OCI-LY1 (cell line): ENCODE data around the gene PIM3.

ENCODE experiments used
- H2AFZ ChIP-seq: fragments of 200-600 bp; sonication (generic), shearing (Covaris generic); 2 replicates; pipeline ENCODE4 v1.6.0; 2014; ENCODE audit warnings: antibody characterized with exemption, mild to moderate bottlenecking, low read length
- H3F3A ChIP-seq: fragments of 200-600 bp; sonication (generic), shearing (Covaris generic); 2 replicates; pipeline ENCODE4 v1.6.0; 2014; ENCODE audit warnings: mild to moderate bottlenecking, antibody characterized with exemption, low read length, moderate library complexity; ENCODE audit not compliant: insufficient read depth
- H3K27ac ChIP-seq: fragments of 200-600 bp; sonication (generic); 2 replicates; pipeline ENCODE4 v1.5.1; 2014; ENCODE audit warnings: low read length, mixed run types, mild to moderate bottlenecking, low read depth; ENCODE audit not compliant: poor library complexity, severe bottlenecking
- H3K27me3 ChIP-seq: fragments of 200-600 bp; sonication (generic); 2 replicates; pipeline ENCODE4 v1.6.0; 2014; ENCODE audit warnings: antibody characterized with exemption, mild to moderate bottlenecking, low read length, moderate library complexity; ENCODE audit not compliant: insufficient read depth
- H3K36me3 ChIP-seq: fragments of 200-600 bp; sonication (generic); 2 replicates; pipeline ENCODE4 v1.6.1; 2014; ENCODE audit warnings: mild to moderate bottlenecking, antibody characterized with exemption, low read length, moderate library complexity, mixed read lengths; ENCODE audit not compliant: insufficient read depth
- H3K4me1 ChIP-seq: fragments of 200-600 bp; sonication (generic); 2 replicates; pipeline ENCODE4 v1.5.1; 2014; ENCODE audit warnings: mild to moderate bottlenecking, low read length, moderate library complexity; ENCODE audit not compliant: insufficient read depth, severe bottlenecking
- H3K4me2 ChIP-seq: fragments of 200-600 bp; sonication (generic), shearing (Covaris generic); 2 replicates; pipeline ENCODE4 v1.6.1; 2014; ENCODE audit warnings: low read length
- H3K4me3 ChIP-seq: fragments of 200-600 bp; sonication (generic); 2 replicates; pipeline ENCODE4 v1.5.1; 2014; ENCODE audit warnings: low read length, low read depth, mild to moderate bottlenecking, mixed read lengths; ENCODE audit not compliant: poor library complexity, severe bottlenecking
- H3K79me2 ChIP-seq: fragments of 200-600 bp; shearing (Covaris generic); 2 replicates; pipeline ENCODE4 v1.6.1; 2016; ENCODE audit warnings: mixed run types, low read length, mixed read lengths; ENCODE audit not compliant: insufficient read depth
- H3K9ac ChIP-seq: fragments of 200-600 bp; sonication (generic), shearing (Covaris generic); 2 replicates; pipeline ENCODE4 v1.6.1; 2014; ENCODE audit warnings: mild to moderate bottlenecking, low read length, mixed read lengths
- H3K9me2 ChIP-seq: fragments of 200-600 bp; sonication (generic), shearing (Covaris generic); 2 replicates; pipeline ENCODE4 v1.6.1; 2014; ENCODE audit warnings: low read depth, mild to moderate bottlenecking, low read length, mixed read lengths
- H3K9me3 ChIP-seq: fragments of 200-600 bp; shearing (Covaris generic); 2 replicates; pipeline ENCODE4 v1.6.1; 2014; ENCODE audit warnings: low read length, mixed read lengths
- H4K20me1 ChIP-seq: fragments of 200-600 bp; sonication (generic), shearing (Covaris generic); 2 replicates; pipeline ENCODE4 v1.6.0; 2016; ENCODE audit warnings: mild to moderate bottlenecking, low read length; ENCODE audit not compliant: insufficient read depth
- CTCF ChIP-seq: fragments of 200-600 bp; sonication (generic), shearing (Covaris generic); IDR thresholded peaks from 2 replicates; pipeline ENCODE4 v1.5.1; 2017; ENCODE audit warnings: mild to moderate bottlenecking, antibody characterized with exemption, low read length, moderate library complexity, mixed read lengths
- EZH2 ChIP-seq: fragments of 200-600 bp; sonication (generic), shearing (Covaris generic); IDR thresholded peaks from 2 replicates; pipeline ENCODE4 v1.8.0; 2017; ENCODE audit warnings: borderline replicate concordance, mixed run types, mild to moderate bottlenecking, antibody characterized with exemption, low read length, moderate library complexity, mixed read lengths

Gene PIM3

GRCh38 chr22:50009765-50010675 is 49.4 kb downstream of the PIM3 start:
- Histone ChIP-seq H3K27ac (no peak overlapping the region), H3K9ac (no peak overlapping the region), H3K79me2 (no peaks in the 10 kb centered on the region), H3K27me3 (no peaks in the 10 kb centered on the region), H3K9me2 (no peaks in the 10 kb centered on the region), H3K9me3 (no peaks in the 10 kb centered on the region), H3K4me1 (no peaks in the 10 kb centered on the region), H3F3A (no peaks in the 10 kb centered on the region), H2AFZ (no peak overlapping the region), H4K20me1 (no peaks in the 10 kb centered on the region), H3K4me3 (no peak overlapping the region), H3K36me3 (no peaks in the 10 kb centered on the region), H3K4me2 (no peak overlapping the region)
- TF ChIP-seq CTCF: no peak
- TF ChIP-seq EZH2: no peak

- no peaks in the 10 kb centered on the region for H3K9me3 ChIP-seq
- no peak overlapping the region for H2AFZ ChIP-seq
- no peaks in the 10 kb centered on the region for H3K79me2 ChIP-seq
- no peaks in the 10 kb centered on the region for H3K36me3 ChIP-seq
- H3K9ac ChIP-seq: no peak overlapping the region
- no peak overlapping the region for H3K27ac ChIP-seq
- H4K20me1 ChIP-seq: no peaks in the 10 kb centered on the region
- no peaks in the 10 kb centered on the region for H3K4me1 ChIP-seq
- no peaks in the 10 kb centered on the region for H3K27me3 ChIP-seq
- H3K9me2 ChIP-seq: no peaks in the 10 kb centered on the region
- TF ChIP-seq EZH2 (no peak), CTCF (no peak)
- H3F3A ChIP-seq: no peaks in the 10 kb centered on the region
- no peak overlapping the region for H3K4me3 ChIP-seq
- no peak overlapping the region for H3K4me2 ChIP-seq
These were observed 50.3 kb downstream of the PIM3 start for GRCh38 chr22:50010676-50011446.

- Histone ChIP-seq H3K4me1 (no peaks in the 10 kb centered on the region), H3F3A (no peaks in the 10 kb centered on the region), H3K4me2 (no peak overlapping the region), H2AFZ (no peak overlapping the region), H3K79me2 (no peaks in the 10 kb centered on the region), H3K27ac (no peak overlapping the region), H3K36me3 (no peaks in the 10 kb centered on the region), H3K9me2 (no peaks in the 10 kb centered on the region), H3K4me3 (no peak overlapping the region), H3K9me3 (no peaks in the 10 kb centered on the region), H3K27me3 (no peaks in the 10 kb centered on the region), H4K20me1 (no peaks in the 10 kb centered on the region), H3K9ac (no peak overlapping the region)
- TF ChIP-seq CTCF (no peak), EZH2 (no peak)
These were observed 51.1 kb downstream of the PIM3 start for GRCh38 chr22:50011447-50012210.
